NCI-H1048 (cell line): ENCODE results near the gene CD9.

ENCODE experiments used
- DNase-seq: peaks from one replicate; lab custom pipeline; 2025; lab: John Stamatoyannopoulos, UW

Gene CD9

DNA sequence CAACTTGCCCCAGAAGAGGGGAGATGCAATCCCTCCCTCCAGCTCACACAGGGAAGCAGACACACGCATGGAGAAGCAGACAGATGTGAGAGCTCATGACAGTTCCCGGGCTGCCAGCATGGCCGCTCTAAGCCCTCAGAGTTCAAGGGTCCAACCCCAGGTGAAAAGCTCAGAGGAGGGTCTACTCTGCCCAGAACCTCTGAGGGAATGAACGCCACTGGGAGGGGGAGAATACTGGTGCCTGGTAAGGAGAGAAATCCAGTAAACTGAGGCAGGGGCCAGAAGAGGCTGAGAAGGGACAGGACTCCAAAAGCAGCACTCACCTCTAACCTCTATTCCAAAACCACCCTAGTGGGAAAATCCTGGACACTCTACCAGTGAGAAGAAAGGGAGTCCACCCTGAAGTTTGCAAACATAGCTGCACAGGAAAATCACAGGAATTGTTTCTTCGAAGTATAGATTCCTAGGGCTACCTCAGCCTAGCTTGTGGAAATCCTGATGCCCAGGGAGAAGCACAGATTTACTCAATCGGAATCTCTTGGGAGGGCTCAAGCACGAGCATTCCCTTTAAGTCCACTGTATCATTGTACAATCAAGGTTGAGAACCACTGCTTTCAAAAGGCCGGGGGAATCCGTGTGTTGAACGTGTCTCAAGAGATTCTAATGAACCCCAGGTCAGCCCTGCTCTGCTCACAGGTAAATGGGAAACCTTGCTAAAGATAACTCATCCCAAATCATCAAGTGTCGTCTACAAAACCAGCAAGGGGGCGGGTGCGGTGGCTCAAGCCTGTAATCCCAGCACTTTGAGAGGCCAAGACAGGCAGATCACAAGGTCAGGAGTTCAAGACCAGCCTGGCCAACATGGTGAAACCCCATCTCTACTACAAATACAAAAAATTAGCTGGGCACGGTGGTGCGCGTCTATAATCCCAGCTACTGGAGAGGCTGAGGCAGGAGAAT is 76.0 kb downstream of the CD9 start:
- DNase-seq, result no peak

- no peak for DNase-seq
These were observed 76.9 kb downstream of the CD9 start for GRCh38 chr12:6276956-6277620.

DNA sequence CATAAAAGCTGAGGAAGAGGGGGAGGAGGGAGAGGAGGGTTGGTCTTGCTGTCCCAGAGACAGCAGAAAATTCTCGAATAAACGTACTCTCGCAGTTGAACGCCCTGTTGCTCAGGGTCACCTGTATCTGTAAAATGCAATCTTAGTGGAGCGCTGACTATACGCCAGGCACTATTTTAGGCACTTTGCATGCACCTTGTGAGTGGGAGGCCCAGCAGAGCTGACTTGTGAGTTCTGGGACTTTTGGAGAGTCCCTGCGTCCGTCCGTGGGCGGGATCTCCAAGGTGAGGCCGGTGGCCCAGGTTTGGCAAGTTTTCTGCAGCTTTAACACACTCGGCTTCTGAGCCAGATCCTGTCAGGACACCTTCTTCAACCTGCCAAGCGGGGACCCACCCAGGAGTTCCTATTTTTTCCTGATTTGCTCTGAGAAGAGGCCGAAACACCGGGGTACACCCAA is 77.8 kb downstream of the CD9 start:
- no peak for DNase-seq

GRCh38 chr12:6278439-6279255 is 78.4 kb downstream of the CD9 start:
- DNase-seq, result peak; percentile 58

DNA sequence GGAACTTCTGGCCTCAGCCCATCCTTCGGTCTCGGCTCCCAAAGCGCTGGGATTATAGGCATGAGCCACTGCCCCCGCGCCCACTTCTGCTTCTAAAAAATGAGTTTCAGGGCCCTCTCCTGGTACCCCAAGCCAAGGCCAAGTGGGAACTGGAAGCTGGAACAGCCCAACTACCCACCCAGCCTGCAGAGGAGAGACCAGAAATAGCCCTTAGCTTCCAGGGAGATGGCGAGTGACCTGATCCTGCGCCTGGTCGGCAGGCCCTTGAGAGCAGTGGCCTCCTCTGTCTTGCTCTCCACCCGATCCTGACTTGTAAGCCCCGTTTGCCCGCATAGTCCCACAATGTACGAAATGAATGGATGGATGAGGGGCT is 79.0 kb downstream of the CD9 start:
- no peak for DNase-seq

- DNase-seq, result no peak
These were observed 79.4 kb downstream of the CD9 start for GRCh38 chr12:6279631-6280030.

DNA sequence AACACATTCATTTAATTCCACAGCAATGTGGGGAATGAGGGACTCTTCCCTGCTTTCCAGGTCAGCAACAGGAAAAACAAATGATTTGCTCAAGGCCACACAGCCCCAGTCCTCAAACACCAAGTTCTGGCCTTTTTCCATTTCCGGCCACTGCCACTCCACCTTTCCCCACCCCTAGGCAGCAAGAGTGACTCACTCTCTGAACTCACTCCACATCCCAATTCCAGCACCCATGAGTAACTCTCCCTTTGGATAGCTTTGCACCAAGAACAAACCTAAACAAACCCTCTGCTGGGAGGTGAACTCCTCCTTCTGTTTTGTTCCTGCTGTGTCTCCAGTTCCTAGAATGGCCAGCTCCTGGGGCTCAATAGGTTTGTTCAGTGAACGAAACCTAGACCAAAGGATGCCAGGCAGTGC is 79.9 kb downstream of the CD9 start:
- DNase-seq, result no peak

DNA sequence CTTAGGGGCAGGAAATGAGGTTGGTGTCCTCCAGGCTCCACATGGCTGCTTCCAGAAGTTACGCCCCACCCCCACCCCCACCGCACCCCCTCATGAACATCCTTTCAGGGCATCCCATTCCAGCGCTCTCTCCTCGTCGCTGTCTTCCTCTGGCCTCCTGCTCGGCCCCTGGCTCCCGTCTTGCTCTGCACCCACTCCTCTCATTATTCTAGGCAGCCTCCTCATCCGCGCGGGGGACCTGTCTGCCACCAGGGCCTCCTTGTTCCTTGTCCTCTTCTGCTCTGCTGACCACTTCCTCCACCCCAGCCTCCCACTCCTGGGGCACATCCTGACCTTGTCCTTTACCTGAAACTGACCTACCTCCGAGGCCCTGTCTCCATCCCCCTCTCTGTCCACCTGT is 80.5 kb downstream of the CD9 start:
- no peak for DNase-seq

DNA sequence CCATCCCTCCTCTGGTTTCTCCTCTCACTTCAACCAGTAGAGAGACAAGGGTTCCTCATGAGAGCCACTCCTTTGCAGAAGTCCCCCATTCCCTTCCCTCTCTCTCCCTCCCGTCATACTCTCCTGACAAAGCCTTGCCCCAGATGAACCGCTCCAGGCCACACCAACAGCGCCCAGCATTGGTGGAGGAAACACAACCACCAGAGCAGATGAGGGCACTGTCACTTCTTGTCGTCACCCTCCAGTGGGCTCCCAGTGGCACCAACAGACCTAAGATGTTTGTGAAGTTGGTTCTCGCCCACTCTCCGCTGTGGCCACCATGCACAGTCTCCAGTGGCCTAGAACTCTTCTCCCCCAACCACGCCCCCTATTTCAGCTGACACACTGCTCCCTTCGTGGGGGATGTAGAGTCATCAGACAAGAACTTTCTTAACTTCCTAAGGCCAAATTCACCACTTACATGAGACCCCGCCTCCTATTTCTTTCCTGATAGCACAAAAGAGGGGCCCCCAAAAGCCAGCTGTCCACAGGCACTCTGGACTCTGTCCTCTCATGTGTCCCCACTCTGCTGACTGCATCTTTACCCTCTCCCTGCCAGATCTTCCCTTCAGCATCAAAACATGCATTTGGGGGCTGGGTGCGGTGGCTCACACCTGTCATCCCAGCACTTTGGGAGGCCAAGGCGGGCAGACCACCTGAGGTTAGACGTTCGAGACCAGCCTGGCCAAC is 81.0 kb downstream of the CD9 start:
- no peak for DNase-seq

GRCh38 chr12:6282453-6282840 is 82.2 kb downstream of the CD9 start:
- no peak for DNase-seq

GRCh38 chr12:6284273-6284672 is 84.1 kb downstream of the CD9 start:
- DNase-seq, result no peak

- peak; percentile 32 for DNase-seq
These were observed 84.9 kb downstream of the CD9 start for GRCh38 chr12:6285063-6285477.

DNA sequence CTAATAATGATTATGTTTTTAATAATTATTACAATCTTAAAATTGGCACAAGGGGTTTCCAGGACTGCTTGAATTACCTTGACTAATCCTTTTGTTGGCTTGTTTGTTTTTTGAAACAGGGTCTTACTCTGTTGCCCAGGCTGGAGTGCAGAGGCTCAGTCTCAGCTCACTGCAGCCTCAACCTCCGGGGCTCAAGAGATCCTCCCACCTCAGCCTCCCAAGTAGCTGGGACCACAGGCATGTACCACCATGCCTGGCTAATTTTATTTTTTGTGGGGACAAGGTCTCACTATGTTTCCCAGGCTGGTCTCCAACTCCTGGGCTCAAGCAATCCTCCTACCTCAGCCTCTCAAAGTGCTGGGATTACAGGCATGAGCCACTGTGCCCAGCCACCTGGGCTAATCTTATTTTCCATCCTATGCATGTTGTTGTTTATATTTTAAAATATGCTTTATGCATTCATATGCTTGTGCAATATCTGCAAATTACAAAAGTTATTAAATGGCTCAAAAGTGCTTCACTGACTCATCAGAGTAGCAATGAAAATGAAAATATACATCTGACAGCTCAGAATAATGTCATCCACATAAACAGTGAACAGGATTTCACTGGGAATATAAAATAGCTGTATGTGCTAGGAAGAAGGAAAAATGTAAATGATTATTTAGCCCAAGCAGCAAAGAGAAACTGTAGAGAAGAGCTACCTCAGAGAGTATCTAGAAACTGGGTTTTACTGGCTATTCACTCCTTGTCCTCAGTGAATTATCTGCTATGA is 85.5 kb downstream of the CD9 start:
- no peak for DNase-seq
